Esophagus squamous epithelium (tissue), 5 donors: ENCODE data around the gene HTR2B. TPM values are rescaled to one million over a fixed set of nuclear protein-coding genes. Genes with fewer than 3 reads are reported as not detected.
"Not testable (repeated sequence)": the region's sequence is repeated elsewhere in the genome, so short reads cannot be mapped to it uniquely, and the experiment has no call there.

Experiments used
- DNase-seq: peaks from one replicate; lab custom pipeline; 2025; lab: John Stamatoyannopoulos, UW
- H3K27ac ChIP-seq, 4 donors: fragments of 200-600 bp; sonication (generic); one replicate each; pipeline ENCODE4 v1.5.1; 2016 to 2019; ENCODE audit warnings: mild to moderate bottlenecking in 1 of 4
- H3K27me3 ChIP-seq, 4 donors: fragments of 200-600 bp; sonication (generic); 1 replicate in 3 of 4; 2 replicates in 1 of 4; pipeline versions ENCODE4 v1.5.1 to v1.6.0; 2017 to 2021; ENCODE audit warnings: antibody characterized with exemption in 1 of 4
- H3K36me3 ChIP-seq, 3 donors: fragments of 200-600 bp; sonication (generic); one replicate each; pipeline ENCODE4 v1.5.1; 2016 to 2019
- H3K4me1 ChIP-seq, 3 donors: fragments of 200-600 bp; sonication (generic); one replicate each; pipeline ENCODE4 v1.5.1; 2017 to 2019
- H3K4me3 ChIP-seq, 4 donors: fragments of 200-600 bp; sonication (generic); 1 replicate in 3 of 4; 2 replicates in 1 of 4; pipeline ENCODE4 v1.5.1; 2016 to 2019; ENCODE audit warnings: mild to moderate bottlenecking in 2 of 4, moderate library complexity in 1 of 4
- H3K9me3 ChIP-seq, 3 donors: fragments of 200-600 bp; sonication (generic); one replicate each; pipeline ENCODE4 v1.5.1; 2016 to 2019
- POLR2A ChIP-seq, 4 donors: fragments of 450-650 bp; IDR thresholded peaks; one replicate each; pipeline ENCODE4 v1.6.1; 2017; ENCODE audit warnings: antibody characterized with exemption in 4 of 4, mild to moderate bottlenecking in 4 of 4, moderate library complexity in 3 of 4
- WGBS, 2 donors: methylation state at CpG; one replicate each; pipeline ENCODE4 v1.1.5; 2018; 5-methylcytosine and 5-hydroxymethylcytosine counted together
- intact Hi-C: fragments of 100-400 bp; cut with DNase I; formaldehyde crosslinking; loops from one replicate; pipeline ENCODE4 v1.15.0; 2022
- total RNA-seq, 4 donors: library from RNA; depleted of rRNA; stranded (reverse); fragments of >200 nt; gene quantifications; one replicate each; pipeline ENCODE4 v1.1.0, GENCODE V29; 2016
- TF ChIP-seq, protein P1 (sequence below), 6 experiments: fragments of 450-650 bp in 4 of 6; fragments of 200-600 bp in 2 of 6; sonication (generic) in 2 of 6; IDR thresholded peaks; one replicate each; pipeline ENCODE4 v1.5.1; 2016 to 2019; ENCODE audit warnings: antibody characterized with exemption in 6 of 6, mild to moderate bottlenecking in 4 of 6, moderate library complexity in 4 of 6
- donor health status: DM: yes; HTN: yes; CAD: no.

The HTR2B gene
- total RNA-seq, 4 donors from 2014 or later: 0.22 to 0.76 TPM; not detected in 2

DNA sequence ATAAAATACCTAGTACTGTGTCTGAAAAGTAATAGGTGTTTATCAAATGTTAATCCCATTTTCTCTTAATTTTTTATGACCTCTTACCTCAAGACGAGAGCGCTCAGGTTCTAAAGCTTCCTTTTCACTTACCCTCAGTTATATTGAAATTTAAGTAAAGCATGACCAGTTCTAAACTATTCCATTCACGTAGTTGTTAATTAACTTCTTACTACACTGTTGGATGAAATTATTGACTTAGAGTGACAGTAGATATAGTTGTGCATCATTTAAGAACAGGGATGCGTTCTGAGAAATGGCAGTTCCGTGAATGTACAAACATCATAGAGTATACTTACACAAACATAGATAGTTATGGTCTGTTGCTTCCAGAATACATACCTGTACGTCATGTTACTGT lies 20.1 kb upstream of the HTR2B start:
- WGBS, 2 donors: 94 to 99% methylated on average over 6 of the region's 6 CpGs
- H3K27ac ChIP-seq: no peak overlapping the region

GRCh38 chr2:231140808-231141207 lies 16.0 kb upstream of the HTR2B start:
- DNase-seq, H3K27me3 ChIP-seq, H3K27ac ChIP-seq, H3K4me1 ChIP-seq, H3K9me3 ChIP-seq, intact Hi-C loops, H3K4me3 ChIP-seq: not testable (repeated sequence)
- peaks cover 0 to 38% (median 0%) of the 10 kb centered on the region in 3 donors for H3K36me3 ChIP-seq
- 85 to 97% methylated on average over 7 to 8 of the region's 8 CpGs for WGBS, 2 donors

More for the DNA sequence above, 20.1 kb upstream of the HTR2B start:
- H3K36me3 ChIP-seq: peaks cover 0 to 58% (median 0%) of the 10 kb centered on the region in 3 donors
- TF ChIP-seq POLR2A (IDR thresholded peaks at IDR 0.05): no peak
- TF ChIP-seq, protein P1, sequence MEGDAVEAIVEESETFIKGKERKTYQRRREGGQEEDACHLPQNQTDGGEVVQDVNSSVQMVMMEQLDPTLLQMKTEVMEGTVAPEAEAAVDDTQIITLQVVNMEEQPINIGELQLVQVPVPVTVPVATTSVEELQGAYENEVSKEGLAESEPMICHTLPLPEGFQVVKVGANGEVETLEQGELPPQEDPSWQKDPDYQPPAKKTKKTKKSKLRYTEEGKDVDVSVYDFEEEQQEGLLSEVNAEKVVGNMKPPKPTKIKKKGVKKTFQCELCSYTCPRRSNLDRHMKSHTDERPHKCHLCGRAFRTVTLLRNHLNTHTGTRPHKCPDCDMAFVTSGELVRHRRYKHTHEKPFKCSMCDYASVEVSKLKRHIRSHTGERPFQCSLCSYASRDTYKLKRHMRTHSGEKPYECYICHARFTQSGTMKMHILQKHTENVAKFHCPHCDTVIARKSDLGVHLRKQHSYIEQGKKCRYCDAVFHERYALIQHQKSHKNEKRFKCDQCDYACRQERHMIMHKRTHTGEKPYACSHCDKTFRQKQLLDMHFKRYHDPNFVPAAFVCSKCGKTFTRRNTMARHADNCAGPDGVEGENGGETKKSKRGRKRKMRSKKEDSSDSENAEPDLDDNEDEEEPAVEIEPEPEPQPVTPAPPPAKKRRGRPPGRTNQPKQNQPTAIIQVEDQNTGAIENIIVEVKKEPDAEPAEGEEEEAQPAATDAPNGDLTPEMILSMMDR (IDR thresholded peaks at IDR 0.05): no peak
- no peaks in the 10 kb centered on the region for H3K9me3 ChIP-seq
- H3K4me1 ChIP-seq: no peaks in the 10 kb centered on the region
- H3K27me3 ChIP-seq: no peaks in the 10 kb centered on the region
- no peak for DNase-seq
- no peak overlapping the region for H3K4me3 ChIP-seq
- intact Hi-C loops: no loop called here

GRCh38 chr2:231139796-231140195 lies 15.0 kb upstream of the HTR2B start:
- no peaks in the 10 kb centered on the region for H3K9me3 ChIP-seq
- no peak for DNase-seq
- no peak overlapping the region for H3K4me3 ChIP-seq
- H3K36me3 ChIP-seq: peaks cover 0 to 38% (median 0%) of the 10 kb centered on the region in 3 donors
- H3K27ac ChIP-seq: no peak overlapping the region
- no peaks in the 10 kb centered on the region for H3K4me1 ChIP-seq
- intact Hi-C loops: no loop called here
- H3K27me3 ChIP-seq: no peaks in the 10 kb centered on the region
- TF ChIP-seq, protein P1 (IDR thresholded peaks at IDR 0.05): no peak
- TF ChIP-seq POLR2A (IDR thresholded peaks at IDR 0.05): no peak

DNA sequence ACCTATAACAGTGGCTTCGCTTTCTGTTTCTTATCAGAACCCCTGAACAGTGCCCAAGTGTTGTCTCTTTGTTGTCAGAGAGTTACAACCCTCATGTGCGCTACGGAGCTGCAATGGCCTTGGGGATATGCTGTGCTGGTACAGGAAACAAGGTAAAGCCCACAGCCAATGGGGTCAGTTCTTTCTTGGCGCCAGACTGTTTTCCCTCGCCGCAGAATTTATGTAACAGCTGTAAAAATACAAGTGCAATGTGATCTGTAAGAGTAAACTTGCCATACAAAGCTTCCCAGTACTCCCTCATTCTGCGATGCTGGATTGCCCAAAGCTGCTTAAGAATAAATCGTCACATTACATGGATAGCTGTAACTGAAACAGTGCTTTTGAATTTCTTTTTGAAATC lies 13.9 kb upstream of the HTR2B start:
- Histone ChIP-seq H3K4me3 (no peak overlapping the region), H3K27ac (no peak overlapping the region), H3K27me3 (no peaks in the 10 kb centered on the region), H3K9me3 (no peaks in the 10 kb centered on the region), H3K36me3 (peaks cover 0 to 38% (median 0%) of the 10 kb centered on the region in 3 donors), H3K4me1 (no peaks in the 10 kb centered on the region)
- no peak for DNase-seq
- WGBS, 2 donors: 93 to 96% methylated on average over 8 of the region's 8 CpGs
- TF ChIP-seq, protein P1 (IDR thresholded peaks at IDR 0.05): no peak
- no peak for TF ChIP-seq POLR2A (IDR thresholded peaks at IDR 0.05)
- intact Hi-C loops: no loop called here

GRCh38 chr2:231134910-231135655 lies 10.2 kb upstream of the HTR2B start:
- no peaks in the 10 kb centered on the region for H3K27me3 ChIP-seq
- WGBS, 2 donors: 97 to 100% methylated on average over 1 of the region's 1 CpG
- peaks cover 0 to 18% (median 0%) of the 10 kb centered on the region in 3 donors for H3K36me3 ChIP-seq
- no peak overlapping the region for H3K27ac ChIP-seq
- H3K9me3 ChIP-seq: no peaks in the 10 kb centered on the region
- TF ChIP-seq POLR2A (IDR thresholded peaks at IDR 0.05): no peak
- TF ChIP-seq, protein P1 (IDR thresholded peaks at IDR 0.05): no peak
- intact Hi-C loops: no loop called here
- no peak overlapping the region for H3K4me3 ChIP-seq
- H3K4me1 ChIP-seq: no peaks in the 10 kb centered on the region
- no peak for DNase-seq
